ENCODE results near the gene RPA1. TPM values are rescaled to one million over a fixed set of nuclear protein-coding genes. Genes with fewer than 3 reads are reported as not detected.
A peak's percentile ranks its signal among the peaks of the same experiment; 100 is the strongest.

Gene RPA1
- total RNA-seq, 3 donors from 2014 or later (not counting 1 experiment from before 2014, with no cell fraction given): 70.9 to 101 (median 98.9) TPM

DNA sequence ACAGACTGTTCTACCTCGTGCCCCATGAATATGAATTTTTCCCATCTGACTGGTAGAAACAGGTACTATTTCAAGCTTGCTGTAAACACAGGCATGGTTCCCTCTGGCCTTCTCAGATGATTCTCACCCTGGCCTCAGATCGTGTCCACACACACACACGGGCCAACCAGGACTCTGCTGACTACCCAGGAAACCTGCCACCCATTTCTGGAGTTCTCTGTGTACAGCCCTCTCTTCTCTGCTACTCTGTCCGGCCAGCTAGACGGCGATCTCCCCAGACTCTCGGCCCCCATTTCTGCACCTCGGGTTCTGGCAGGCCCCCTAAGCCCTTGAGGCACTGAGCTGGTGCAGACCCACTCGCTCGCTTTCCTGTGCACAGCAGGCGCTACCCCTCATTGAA is 31.2 kb downstream of the RPA1 start:
- Histone ChIP-seq H3K27ac (ENCODE audit: low read length) (no peak overlapping the region), H3K36me3 (ENCODE audit: control insufficient read depth, insufficient read depth, low read length) (peaks cover 15% of the 10 kb centered on the region), H3K4me1 (ENCODE audit: control insufficient read depth, insufficient read depth, low read length) (no peaks in the 10 kb centered on the region), H3K9me3 (ENCODE audit: control insufficient read depth, insufficient read depth, low read length) (no peaks in the 10 kb centered on the region), H3K4me3 (ENCODE audit: low read length) (no peak overlapping the region), H3K27me3 (ENCODE audit: control insufficient read depth, insufficient read depth, low read length) (no peaks in the 10 kb centered on the region)
- H3K4me1 Mint-ChIP-seq: no peaks in the 10 kb centered on the region
- TF ChIP-seq, protein P1, sequence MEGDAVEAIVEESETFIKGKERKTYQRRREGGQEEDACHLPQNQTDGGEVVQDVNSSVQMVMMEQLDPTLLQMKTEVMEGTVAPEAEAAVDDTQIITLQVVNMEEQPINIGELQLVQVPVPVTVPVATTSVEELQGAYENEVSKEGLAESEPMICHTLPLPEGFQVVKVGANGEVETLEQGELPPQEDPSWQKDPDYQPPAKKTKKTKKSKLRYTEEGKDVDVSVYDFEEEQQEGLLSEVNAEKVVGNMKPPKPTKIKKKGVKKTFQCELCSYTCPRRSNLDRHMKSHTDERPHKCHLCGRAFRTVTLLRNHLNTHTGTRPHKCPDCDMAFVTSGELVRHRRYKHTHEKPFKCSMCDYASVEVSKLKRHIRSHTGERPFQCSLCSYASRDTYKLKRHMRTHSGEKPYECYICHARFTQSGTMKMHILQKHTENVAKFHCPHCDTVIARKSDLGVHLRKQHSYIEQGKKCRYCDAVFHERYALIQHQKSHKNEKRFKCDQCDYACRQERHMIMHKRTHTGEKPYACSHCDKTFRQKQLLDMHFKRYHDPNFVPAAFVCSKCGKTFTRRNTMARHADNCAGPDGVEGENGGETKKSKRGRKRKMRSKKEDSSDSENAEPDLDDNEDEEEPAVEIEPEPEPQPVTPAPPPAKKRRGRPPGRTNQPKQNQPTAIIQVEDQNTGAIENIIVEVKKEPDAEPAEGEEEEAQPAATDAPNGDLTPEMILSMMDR (IDR thresholded peaks at IDR 0.05): no peak
- H3K27me3 Mint-ChIP-seq (ENCODE audit: low read depth in 2 of 2): no peaks in the 10 kb centered on the region
- no peaks in the 10 kb centered on the region for H3K9me3 Mint-ChIP-seq
- H3K36me3 Mint-ChIP-seq: no peaks in the 10 kb centered on the region
- no peak overlapping the region for H3K4me3 Mint-ChIP-seq
- intact Hi-C loops (cut with micrococcal nuclease): no loop called here
- ATAC-seq (no peak), DNase-seq (no peak)
- WGBS (ENCODE audit: insufficient coverage): 95% methylated on average over 11 of the region's 11 CpGs
- H3K27ac Mint-ChIP-seq: no peak overlapping the region

DNA sequence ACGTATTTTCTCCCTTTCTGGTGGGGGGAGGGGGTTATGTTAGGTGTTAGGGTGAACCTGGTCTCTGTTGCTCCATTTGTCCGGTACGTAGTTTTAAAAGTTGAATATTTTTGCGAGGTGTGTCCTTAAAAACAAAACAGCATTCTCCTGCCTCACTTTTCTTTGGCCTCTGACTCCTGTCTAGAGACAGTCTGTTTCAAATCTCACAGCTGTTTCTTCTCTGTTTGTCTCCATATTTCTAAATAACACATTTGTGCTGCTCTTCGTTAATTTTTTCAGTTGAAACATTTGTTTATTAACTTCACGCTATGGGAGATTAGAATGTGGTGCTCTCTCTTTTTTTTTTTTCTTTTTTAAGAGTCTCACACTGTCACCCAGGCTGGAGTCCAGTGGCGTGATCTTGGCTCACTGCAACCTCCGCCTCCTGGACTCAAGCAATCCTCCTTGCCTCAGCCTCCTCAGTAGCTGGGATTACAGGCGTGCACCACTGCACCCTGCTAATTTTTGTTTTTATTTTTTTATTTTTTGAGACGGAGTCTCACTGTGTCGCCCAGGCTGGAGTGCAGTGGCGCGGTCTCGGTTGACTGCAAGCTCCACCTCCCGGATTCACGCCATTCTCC is 31.7 kb downstream of the RPA1 start:
- DNase-seq (no peak), ATAC-seq (no peak)
- H3K9me3 Mint-ChIP-seq: no peaks in the 10 kb centered on the region
- no peak overlapping the region for H3K27ac Mint-ChIP-seq
- no peaks in the 10 kb centered on the region for H3K4me1 ChIP-seq (ENCODE audit: control insufficient read depth, insufficient read depth, low read length)
- no peaks in the 10 kb centered on the region for H3K27me3 ChIP-seq (ENCODE audit: control insufficient read depth, insufficient read depth, low read length)
- H3K27me3 Mint-ChIP-seq (ENCODE audit: low read depth in 2 of 2): no peaks in the 10 kb centered on the region
- TF ChIP-seq, protein P1 (IDR thresholded peaks at IDR 0.05): no peak
- no peaks in the 10 kb centered on the region for H3K9me3 ChIP-seq (ENCODE audit: control insufficient read depth, insufficient read depth, low read length)
- H3K36me3 Mint-ChIP-seq: no peaks in the 10 kb centered on the region
- H3K36me3 ChIP-seq (ENCODE audit: control insufficient read depth, insufficient read depth, low read length): peaks cover 15% of the 10 kb centered on the region
- WGBS (ENCODE audit: insufficient coverage): 96% methylated on average over 16 of the region's 16 CpGs
- H3K4me3 Mint-ChIP-seq: no peak overlapping the region
- no peak overlapping the region for H3K4me3 ChIP-seq (ENCODE audit: low read length)
- H3K27ac ChIP-seq (ENCODE audit: low read length): no peak overlapping the region
- H3K4me1 Mint-ChIP-seq: no peaks in the 10 kb centered on the region
- intact Hi-C loops (cut with micrococcal nuclease): no loop called here

DNA sequence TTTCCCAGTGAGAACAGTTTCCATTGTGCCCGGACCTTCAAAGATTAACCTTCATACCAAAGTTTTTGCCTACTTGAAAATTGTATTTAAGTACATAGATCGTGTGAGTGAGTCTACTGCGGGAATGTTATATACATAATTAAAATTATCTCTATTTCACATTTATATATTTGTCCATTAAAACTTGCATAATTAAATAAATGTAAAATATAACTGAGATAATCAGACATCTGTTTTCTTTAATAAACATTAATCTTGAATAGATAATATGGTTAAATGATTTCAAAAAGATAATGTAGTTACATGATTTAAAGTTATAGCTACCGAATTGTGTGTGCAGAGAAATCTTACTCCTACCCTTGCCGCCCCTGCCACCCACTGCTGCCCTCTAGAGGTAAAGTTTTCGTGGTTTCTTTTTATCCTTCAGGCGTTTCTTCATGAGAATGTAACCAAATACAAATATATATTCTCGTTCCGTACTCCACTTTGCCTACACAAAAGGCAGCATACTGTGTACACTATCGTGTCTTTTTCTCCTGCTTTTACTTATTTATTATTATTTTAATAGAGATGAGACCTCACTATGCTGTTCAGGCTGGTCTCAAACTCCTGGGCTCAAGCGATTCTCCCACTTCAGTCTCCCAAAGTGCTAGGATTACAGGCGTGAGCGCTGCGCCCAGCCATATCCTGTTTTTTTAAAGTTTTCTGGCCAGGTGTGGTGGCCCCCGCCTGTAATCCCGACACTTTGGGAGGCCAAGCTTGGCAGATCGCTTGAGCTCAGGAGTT is 35.6 kb downstream of the RPA1 start:
- no peaks in the 10 kb centered on the region for H3K27me3 Mint-ChIP-seq (ENCODE audit: low read depth in 2 of 2)
- peaks cover 2 to 7% of the 10 kb centered on the region in 2 donors for H3K4me1 Mint-ChIP-seq
- H3K4me3 Mint-ChIP-seq: no peak overlapping the region
- Histone ChIP-seq H3K27ac (ENCODE audit: low read length) (no peak overlapping the region), H3K4me1 (ENCODE audit: control insufficient read depth, insufficient read depth, low read length) (peaks cover 3% of the 10 kb centered on the region), H3K4me3 (ENCODE audit: low read length) (no peak overlapping the region), H3K27me3 (ENCODE audit: control insufficient read depth, insufficient read depth, low read length) (no peaks in the 10 kb centered on the region), H3K36me3 (ENCODE audit: control insufficient read depth, insufficient read depth, low read length) (peaks cover 10% of the 10 kb centered on the region), H3K9me3 (ENCODE audit: control insufficient read depth, insufficient read depth, low read length) (no peaks in the 10 kb centered on the region)
- H3K9me3 Mint-ChIP-seq: no peaks in the 10 kb centered on the region
- no peak overlapping the region for H3K27ac Mint-ChIP-seq
- TF ChIP-seq, protein P1 (IDR thresholded peaks at IDR 0.05): peak; percentile 71
- peak; percentile 72 to 78 (median 72) for ATAC-seq
- 78% methylated on average over 13 of the region's 17 CpGs for WGBS (ENCODE audit: insufficient coverage)
- peak; percentile 22 to 80 for DNase-seq
- no peaks in the 10 kb centered on the region for H3K36me3 Mint-ChIP-seq
- intact Hi-C loops (cut with micrococcal nuclease): loop anchor here (1.0 to 5.0 kb wide), 2 partner anchors 143 to 196 kb away; partner anchors contain the start of gene WDR81

Data from natural killer cell (primary cell).